WTC11 (cell line): ENCODE results near the gene SPINDOC. TPM values are rescaled to one million over a fixed set of nuclear protein-coding genes. Genes with fewer than 3 reads are reported as not detected.

Experiments
- ATAC-seq: fragments of 200-7000 bp; cut with Tn5 transposase; 2 replicates; pipeline ENCODE4 v1.10.0; 2021; ENCODE audit warnings: mild to moderate bottlenecking, moderate library complexity
- CTCF ChIA-PET: fragments of 300-600 bp; sonication (Branson Sonifier 250); formaldehyde crosslinking; loops from one replicate; lab custom pipeline; 2021; ENCODE audit warnings: antibody characterized with exemption; lab: Charles Lee
- POLR2A ChIA-PET: fragments of 350-600 bp; sonication (Branson Sonifier 250); formaldehyde crosslinking; loops from one replicate; lab custom pipeline; 2021; ENCODE audit warnings: antibody characterized with exemption; lab: Charles Lee
- DNase-seq: peaks from one replicate; pipeline ENCODE4 v3.0.0; 2021; ENCODE audit warnings: low spot score
- H3K27ac Mint-ChIP-seq: 2 replicates; pipeline ENCODE4 v1.8.0; 2021; ENCODE audit warnings: mixed read lengths
- H3K27me3 Mint-ChIP-seq: 2 replicates; pipeline ENCODE4 v1.8.0; 2021; ENCODE audit warnings: low read depth, mild to moderate bottlenecking, moderate library complexity, mixed read lengths
- H3K36me3 Mint-ChIP-seq: 2 replicates; pipeline ENCODE4 v1.8.0; 2021; ENCODE audit warnings: mixed read lengths
- H3K4me1 Mint-ChIP-seq: 2 replicates; pipeline ENCODE4 v1.8.0; 2022; ENCODE audit warnings: mixed read lengths
- H3K4me3 Mint-ChIP-seq: 2 replicates; pipeline ENCODE4 v1.8.0; 2021; ENCODE audit warnings: mild to moderate bottlenecking, moderate library complexity, mixed read lengths
- H3K9me3 Mint-ChIP-seq: 2 replicates; pipeline ENCODE4 v1.8.0; 2021; ENCODE audit warnings: mixed read lengths
- ARID4B ChIP-seq: sonication (generic); formaldehyde crosslinking; IDR thresholded peaks from 2 replicates; pipeline ENCODE4 v1.8.0; 2023; ENCODE audit warnings: missing genetic modification reagents, mild to moderate bottlenecking, borderline replicate concordance
- ATF3 ChIP-seq: sonication (generic); formaldehyde crosslinking; conservative IDR thresholded peaks from 2 replicates; pipeline ENCODE4 v1.8.1; 2022; ENCODE audit warnings: mild to moderate bottlenecking, missing genetic modification reagents
- CBFB ChIP-seq: sonication (generic); formaldehyde crosslinking; IDR thresholded peaks from 2 replicates; pipeline ENCODE4 v1.8.1; 2022; ENCODE audit warnings: mild to moderate bottlenecking, low read depth, missing genetic modification reagents
- CREB1 ChIP-seq: sonication (generic); formaldehyde crosslinking; IDR thresholded peaks from 2 replicates; pipeline ENCODE4 v1.8.0; 2023; ENCODE audit warnings: mild to moderate bottlenecking, missing genetic modification reagents
- E2F4 ChIP-seq: sonication (generic); formaldehyde crosslinking; IDR thresholded peaks from 2 replicates; pipeline ENCODE4 v1.8.1; 2022; ENCODE audit warnings: low read depth, mild to moderate bottlenecking, moderate library complexity, missing genetic modification reagents, borderline replicate concordance
- ELF4 ChIP-seq: sonication (generic); formaldehyde crosslinking; IDR thresholded peaks from 2 replicates; pipeline ENCODE4 v1.8.1; 2022; ENCODE audit warnings: low read depth, mild to moderate bottlenecking, moderate library complexity, missing genetic modification reagents
- FOXJ3 ChIP-seq: sonication (generic); formaldehyde crosslinking; IDR thresholded peaks from 2 replicates; pipeline ENCODE4 v1.9.0; 2021; ENCODE audit warnings: missing genetic modification reagents, mild to moderate bottlenecking, borderline replicate concordance
- HMGA2 ChIP-seq: fragments of 250-450 bp; sonication (Bioruptor Pico); IDR thresholded peaks from 2 replicates; pipeline ENCODE4 v1.4.0; 2021; ENCODE audit warnings: mild to moderate bottlenecking, moderate library complexity
- MAX ChIP-seq: sonication (generic); formaldehyde crosslinking; IDR thresholded peaks from 2 replicates; pipeline ENCODE4 v1.8.0; 2022; ENCODE audit warnings: mild to moderate bottlenecking, missing genetic modification reagents
- PRRX2 ChIP-seq: fragments of 250-450 bp; sonication (Bioruptor Pico); IDR thresholded peaks from 2 replicates; pipeline ENCODE4 v1.8.0; 2021; ENCODE audit warnings: mild to moderate bottlenecking
- RELA ChIP-seq: sonication (generic); formaldehyde crosslinking; IDR thresholded peaks from 2 replicates; pipeline ENCODE4 v1.8.1; 2022; ENCODE audit warnings: missing genetic modification reagents, mild to moderate bottlenecking, borderline replicate concordance
- RORB ChIP-seq: fragments of 250-450 bp; sonication (Bioruptor Pico); IDR thresholded peaks from 2 replicates; pipeline ENCODE4 v1.9.0; 2021; ENCODE audit warnings: mild to moderate bottlenecking
- SMAD3 ChIP-seq: sonication (generic); formaldehyde crosslinking; IDR thresholded peaks from 2 replicates; pipeline ENCODE4 v1.8.0; 2022; ENCODE audit warnings: missing genetic modification reagents, mild to moderate bottlenecking, borderline replicate concordance
- ZBTB43 ChIP-seq: sonication (generic); formaldehyde crosslinking; IDR thresholded peaks from 2 replicates; pipeline ENCODE4 v1.8.1; 2023; ENCODE audit warnings: mild to moderate bottlenecking, missing genetic modification reagents
- ZNF121 ChIP-seq: sonication (generic); formaldehyde crosslinking; IDR thresholded peaks from 2 replicates; pipeline ENCODE4 v1.8.0; 2023; ENCODE audit warnings: missing genetic modification reagents
- ZNF232 ChIP-seq: sonication (generic); formaldehyde crosslinking; IDR thresholded peaks from 2 replicates; pipeline ENCODE4 v1.8.0; 2022; ENCODE audit warnings: mild to moderate bottlenecking, missing genetic modification reagents
- total RNA-seq: library from RNA; stranded (reverse); gene quantifications from 3 replicates; pipeline ENCODE4 v1.2.3, GENCODE V29; 2021
- TF ChIP-seq, protein P1 (sequence below): sonication (generic); formaldehyde crosslinking; IDR thresholded peaks from 2 replicates; pipeline ENCODE4 v1.8.0; 2022; ENCODE audit warnings: mild to moderate bottlenecking, missing genetic modification reagents
- TF ChIP-seq, protein P2 (sequence below): sonication (generic); formaldehyde crosslinking; IDR thresholded peaks from 2 replicates; pipeline ENCODE4 v1.8.1; 2022; ENCODE audit warnings: mild to moderate bottlenecking, missing genetic modification reagents, moderate library complexity, borderline replicate concordance
- TF ChIP-seq, protein P3 (sequence below): fragments of 200-600 bp; IDR thresholded peaks from 2 replicates; pipeline ENCODE4 v1.8.0; 2022; ENCODE audit warnings: antibody characterized with exemption
- TF ChIP-seq, protein P4 (sequence below): sonication (generic); formaldehyde crosslinking; IDR thresholded peaks from 2 replicates; pipeline ENCODE4 v1.8.1; 2023; ENCODE audit warnings: mild to moderate bottlenecking, missing genetic modification reagents

SPINDOC gene
- total RNA-seq, 1 experiment from 2014 or later: 93.8 TPM

- Mint-ChIP-seq H3K27ac (peak overlapping the region; percentile 98), H3K9me3 (no peaks in the 10 kb centered on the region), H3K4me3 (peak overlapping the region; percentile 98), H3K27me3 (peaks cover 27% of the 10 kb centered on the region), H3K4me1 (peaks cover 37% of the 10 kb centered on the region), H3K36me3 (no peaks in the 10 kb centered on the region)
- TF ChIP-seq, protein P1, sequence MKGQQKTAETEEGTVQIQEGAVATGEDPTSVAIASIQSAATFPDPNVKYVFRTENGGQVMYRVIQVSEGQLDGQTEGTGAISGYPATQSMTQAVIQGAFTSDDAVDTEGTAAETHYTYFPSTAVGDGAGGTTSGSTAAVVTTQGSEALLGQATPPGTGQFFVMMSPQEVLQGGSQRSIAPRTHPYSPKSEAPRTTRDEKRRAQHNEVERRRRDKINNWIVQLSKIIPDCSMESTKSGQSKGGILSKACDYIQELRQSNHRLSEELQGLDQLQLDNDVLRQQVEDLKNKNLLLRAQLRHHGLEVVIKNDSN (CRISPR knock-in tag): no peak
- TF ChIP-seq SMAD3 (CRISPR knock-in tag) (0 out of 2 replicates have a peak, but pooled peaks have one; percentile 44), CREB1 (CRISPR knock-in tag) (no peak), MAX (CRISPR knock-in tag) (peak; percentile 54; the same call in 1 of the 2 replicates), ZNF232 (CRISPR knock-in tag) (0 out of 2 replicates have a peak, but pooled peaks have one; percentile 38), HMGA2 (CRISPR knock-in tag) (no peak), CBFB (no peak), ZBTB43 (CRISPR knock-in tag) (no peak), ZNF121 (CRISPR knock-in tag) (no peak), FOXJ3 (no peak), ELF4 (no peak), PRRX2 (CRISPR knock-in tag) (no peak), E2F4 (CRISPR knock-in tag) (no peak), RELA (no peak), RORB (CRISPR knock-in tag) (no peak), ATF3 (no peak), ARID4B (peak; percentile 59; the same call in 1 of the 2 replicates)
- TF ChIP-seq, protein P2, sequence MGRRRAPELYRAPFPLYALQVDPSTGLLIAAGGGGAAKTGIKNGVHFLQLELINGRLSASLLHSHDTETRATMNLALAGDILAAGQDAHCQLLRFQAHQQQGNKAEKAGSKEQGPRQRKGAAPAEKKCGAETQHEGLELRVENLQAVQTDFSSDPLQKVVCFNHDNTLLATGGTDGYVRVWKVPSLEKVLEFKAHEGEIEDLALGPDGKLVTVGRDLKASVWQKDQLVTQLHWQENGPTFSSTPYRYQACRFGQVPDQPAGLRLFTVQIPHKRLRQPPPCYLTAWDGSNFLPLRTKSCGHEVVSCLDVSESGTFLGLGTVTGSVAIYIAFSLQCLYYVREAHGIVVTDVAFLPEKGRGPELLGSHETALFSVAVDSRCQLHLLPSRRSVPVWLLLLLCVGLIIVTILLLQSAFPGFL (CRISPR knock-in tag): no peak
- TF ChIP-seq, protein P3, sequence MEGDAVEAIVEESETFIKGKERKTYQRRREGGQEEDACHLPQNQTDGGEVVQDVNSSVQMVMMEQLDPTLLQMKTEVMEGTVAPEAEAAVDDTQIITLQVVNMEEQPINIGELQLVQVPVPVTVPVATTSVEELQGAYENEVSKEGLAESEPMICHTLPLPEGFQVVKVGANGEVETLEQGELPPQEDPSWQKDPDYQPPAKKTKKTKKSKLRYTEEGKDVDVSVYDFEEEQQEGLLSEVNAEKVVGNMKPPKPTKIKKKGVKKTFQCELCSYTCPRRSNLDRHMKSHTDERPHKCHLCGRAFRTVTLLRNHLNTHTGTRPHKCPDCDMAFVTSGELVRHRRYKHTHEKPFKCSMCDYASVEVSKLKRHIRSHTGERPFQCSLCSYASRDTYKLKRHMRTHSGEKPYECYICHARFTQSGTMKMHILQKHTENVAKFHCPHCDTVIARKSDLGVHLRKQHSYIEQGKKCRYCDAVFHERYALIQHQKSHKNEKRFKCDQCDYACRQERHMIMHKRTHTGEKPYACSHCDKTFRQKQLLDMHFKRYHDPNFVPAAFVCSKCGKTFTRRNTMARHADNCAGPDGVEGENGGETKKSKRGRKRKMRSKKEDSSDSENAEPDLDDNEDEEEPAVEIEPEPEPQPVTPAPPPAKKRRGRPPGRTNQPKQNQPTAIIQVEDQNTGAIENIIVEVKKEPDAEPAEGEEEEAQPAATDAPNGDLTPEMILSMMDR: no peak
- TF ChIP-seq, protein P4, sequence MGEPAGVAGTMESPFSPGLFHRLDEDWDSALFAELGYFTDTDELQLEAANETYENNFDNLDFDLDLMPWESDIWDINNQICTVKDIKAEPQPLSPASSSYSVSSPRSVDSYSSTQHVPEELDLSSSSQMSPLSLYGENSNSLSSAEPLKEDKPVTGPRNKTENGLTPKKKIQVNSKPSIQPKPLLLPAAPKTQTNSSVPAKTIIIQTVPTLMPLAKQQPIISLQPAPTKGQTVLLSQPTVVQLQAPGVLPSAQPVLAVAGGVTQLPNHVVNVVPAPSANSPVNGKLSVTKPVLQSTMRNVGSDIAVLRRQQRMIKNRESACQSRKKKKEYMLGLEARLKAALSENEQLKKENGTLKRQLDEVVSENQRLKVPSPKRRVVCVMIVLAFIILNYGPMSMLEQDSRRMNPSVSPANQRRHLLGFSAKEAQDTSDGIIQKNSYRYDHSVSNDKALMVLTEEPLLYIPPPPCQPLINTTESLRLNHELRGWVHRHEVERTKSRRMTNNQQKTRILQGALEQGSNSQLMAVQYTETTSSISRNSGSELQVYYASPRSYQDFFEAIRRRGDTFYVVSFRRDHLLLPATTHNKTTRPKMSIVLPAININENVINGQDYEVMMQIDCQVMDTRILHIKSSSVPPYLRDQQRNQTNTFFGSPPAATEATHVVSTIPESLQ (CRISPR knock-in tag): no peak
- ChIA-PET POLR2A (interaction anchor here (0.6 to 1.9 kb wide), 6 partner anchors 46 to 170 kb away, joined by 3 to 6 read pairs (median 4); no protein-coding TSS in a partner anchor), CTCF (interaction anchor here (0.7 to 3.4 kb wide), 26 partner anchors 11 to 380 kb away, joined by 3 to 26 read pairs (median 4); partner anchors contain the start of genes MARK2, NAA40, RCOR2 and SPINDOC)
- peak; percentile 81 for DNase-seq
- ATAC-seq: peak; percentile 23
Observed at GRCh38 chr11:63767565-63768236, 45.6 kb upstream of the SPINDOC start.
